Liver (tissue), 3 donors: ENCODE data around the gene NARF.

Source experiments
- RXRA ChIP-seq, 2 donors: IDR thresholded peaks; 2 replicates each; pipeline ENCODE4 v1.6.1; 2017 to 2018; ENCODE audit warnings: antibody characterized with exemption in 2 of 2, mild to moderate bottlenecking in 1 of 2
- SP1 ChIP-seq: IDR thresholded peaks from 2 replicates; pipeline ENCODE4 v1.6.1; 2018; ENCODE audit warnings: antibody characterized with exemption, mild to moderate bottlenecking
- TAF1 ChIP-seq: conservative IDR thresholded peaks from 2 replicates; pipeline ENCODE4 v1.6.1; 2016; ENCODE audit warnings: antibody characterized with exemption, mild to moderate bottlenecking
- TF ChIP-seq, protein P1 (sequence below): IDR thresholded peaks from 2 replicates; pipeline ENCODE4 v1.6.1; 2016; ENCODE audit warnings: antibody characterized with exemption
- TF ChIP-seq, protein P2 (sequence below): fragments of 150-350 bp; IDR thresholded peaks from 2 replicates; pipeline ENCODE4 v1.5.1; 2017; ENCODE audit warnings: improper control_type of control experiment, low read depth, low read length; ENCODE audit not compliant: missing input control
- donor health status: healthy.
- donor health status: healthy.

DNA sequence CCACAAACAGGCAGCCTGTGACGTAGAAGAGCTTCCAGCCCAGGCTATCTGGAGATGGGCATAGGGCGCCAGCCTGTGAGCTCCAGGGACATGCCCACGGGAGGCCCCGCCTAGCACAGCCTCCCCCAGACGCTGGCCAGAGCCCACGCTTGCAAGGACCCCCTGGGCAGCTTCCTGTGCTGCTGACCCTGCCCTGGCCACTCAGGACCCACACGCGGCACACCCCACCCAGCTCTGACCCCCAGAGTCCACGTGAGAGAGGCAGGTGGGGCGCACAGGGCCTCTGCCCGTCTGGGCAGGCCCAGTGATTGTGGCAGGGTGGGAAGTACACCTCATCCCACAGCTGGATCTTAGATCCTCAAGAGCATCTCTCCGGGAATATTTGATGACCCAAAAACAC is 11.9 kb upstream of the NARF start:
- TF ChIP-seq, protein P1, sequence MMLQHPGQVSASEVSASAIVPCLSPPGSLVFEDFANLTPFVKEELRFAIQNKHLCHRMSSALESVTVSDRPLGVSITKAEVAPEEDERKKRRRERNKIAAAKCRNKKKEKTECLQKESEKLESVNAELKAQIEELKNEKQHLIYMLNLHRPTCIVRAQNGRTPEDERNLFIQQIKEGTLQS = no peak
- no peak for TF ChIP-seq RXRA (IDR thresholded peaks at IDR 0.05)
- TF ChIP-seq TAF1 = no peak
- TF ChIP-seq, protein P2, sequence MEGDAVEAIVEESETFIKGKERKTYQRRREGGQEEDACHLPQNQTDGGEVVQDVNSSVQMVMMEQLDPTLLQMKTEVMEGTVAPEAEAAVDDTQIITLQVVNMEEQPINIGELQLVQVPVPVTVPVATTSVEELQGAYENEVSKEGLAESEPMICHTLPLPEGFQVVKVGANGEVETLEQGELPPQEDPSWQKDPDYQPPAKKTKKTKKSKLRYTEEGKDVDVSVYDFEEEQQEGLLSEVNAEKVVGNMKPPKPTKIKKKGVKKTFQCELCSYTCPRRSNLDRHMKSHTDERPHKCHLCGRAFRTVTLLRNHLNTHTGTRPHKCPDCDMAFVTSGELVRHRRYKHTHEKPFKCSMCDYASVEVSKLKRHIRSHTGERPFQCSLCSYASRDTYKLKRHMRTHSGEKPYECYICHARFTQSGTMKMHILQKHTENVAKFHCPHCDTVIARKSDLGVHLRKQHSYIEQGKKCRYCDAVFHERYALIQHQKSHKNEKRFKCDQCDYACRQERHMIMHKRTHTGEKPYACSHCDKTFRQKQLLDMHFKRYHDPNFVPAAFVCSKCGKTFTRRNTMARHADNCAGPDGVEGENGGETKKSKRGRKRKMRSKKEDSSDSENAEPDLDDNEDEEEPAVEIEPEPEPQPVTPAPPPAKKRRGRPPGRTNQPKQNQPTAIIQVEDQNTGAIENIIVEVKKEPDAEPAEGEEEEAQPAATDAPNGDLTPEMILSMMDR = no peak
- no peak for TF ChIP-seq SP1
